Measurements from ENCODE around the gene PRSS2.

PRSS2 gene

DNA sequence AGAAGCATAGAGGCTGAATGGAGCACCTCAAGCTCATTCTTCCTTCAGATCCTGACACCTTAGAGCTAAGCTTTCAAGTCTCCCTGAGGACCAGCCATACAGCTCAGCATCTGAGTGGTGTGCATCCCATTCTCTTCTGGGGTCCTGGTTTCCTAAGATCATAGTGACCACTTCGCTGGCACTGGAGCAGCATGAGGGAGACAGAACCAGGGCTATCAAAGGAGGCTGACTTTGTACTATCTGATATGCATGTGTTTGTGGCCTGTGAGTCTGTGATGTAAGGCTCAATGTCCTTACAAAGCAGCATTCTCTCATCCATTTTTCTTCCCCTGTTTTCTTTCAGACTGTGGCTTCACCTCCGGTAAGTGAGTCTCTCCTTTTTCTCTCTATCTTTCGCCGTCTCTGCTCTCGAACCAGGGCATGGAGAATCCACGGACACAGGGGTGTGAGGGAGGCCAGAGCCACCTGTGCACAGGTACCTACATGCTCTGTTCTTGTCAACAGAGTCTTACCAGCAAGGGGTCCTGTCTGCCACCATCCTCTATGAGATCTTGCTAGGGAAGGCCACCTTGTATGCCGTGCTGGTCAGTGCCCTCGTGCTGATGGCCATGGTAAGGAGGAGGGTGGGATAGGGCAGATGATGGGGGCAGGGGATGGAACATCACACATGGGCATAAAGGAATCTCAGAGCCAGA is 31.0 kb downstream of the PRSS2 start:
- 0 out of 2 replicates have a peak, but pooled peaks cover 1% of the 10 kb centered on the region for H3K4me1 ChIP-seq (ENCODE audit: control insufficient read depth, insufficient read depth, low read length)

DNA sequence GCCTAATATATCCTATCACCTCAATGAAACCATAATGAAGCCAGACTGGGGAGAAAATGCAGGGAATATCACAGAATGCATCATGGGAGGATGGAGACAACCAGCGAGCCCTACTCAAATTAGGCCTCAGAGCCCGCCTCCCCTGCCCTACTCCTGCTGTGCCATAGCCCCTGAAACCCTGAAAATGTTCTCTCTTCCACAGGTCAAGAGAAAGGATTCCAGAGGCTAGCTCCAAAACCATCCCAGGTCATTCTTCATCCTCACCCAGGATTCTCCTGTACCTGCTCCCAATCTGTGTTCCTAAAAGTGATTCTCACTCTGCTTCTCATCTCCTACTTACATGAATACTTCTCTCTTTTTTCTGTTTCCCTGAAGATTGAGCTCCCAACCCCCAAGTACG is 31.5 kb downstream of the PRSS2 start:
- peaks cover 16% of the 10 kb centered on the region; the same call in 1 of the 2 replicates for H3K27me3 ChIP-seq (ENCODE audit: control insufficient read depth, insufficient read depth, low read length)
- H3K4me1 ChIP-seq (ENCODE audit: control insufficient read depth, insufficient read depth, low read length): 0 out of 2 replicates have a peak, but pooled peaks cover 1% of the 10 kb centered on the region
- H3K4me3 ChIP-seq (ENCODE audit: low read length): no peak overlapping the region
- WGBS (ENCODE audit: insufficient coverage, insufficient read length): no CpG with 5 or more reads among the region's 3 CpGs
- DNase-seq (ENCODE audit: low read depth, low spot score): no peak
- H3K36me3 ChIP-seq (ENCODE audit: control insufficient read depth, insufficient read depth, low read length): no peaks in the 10 kb centered on the region
- no peaks in the 10 kb centered on the region for H3K9me3 ChIP-seq (ENCODE audit: control insufficient read depth, insufficient read depth, low read length)
- H3K27ac ChIP-seq (ENCODE audit: low read length): no peak overlapping the region

More for the DNA sequence above, 31.0 kb downstream of the PRSS2 start:
- Histone ChIP-seq H3K9me3 (ENCODE audit: control insufficient read depth, insufficient read depth, low read length) (no peaks in the 10 kb centered on the region), H3K36me3 (ENCODE audit: control insufficient read depth, insufficient read depth, low read length) (no peaks in the 10 kb centered on the region), H3K27ac (ENCODE audit: low read length) (no peak overlapping the region), H3K4me3 (ENCODE audit: low read length) (no peak overlapping the region), H3K27me3 (ENCODE audit: control insufficient read depth, insufficient read depth, low read length) (peaks cover 16% of the 10 kb centered on the region; the same call in 1 of the 2 replicates)
- no peak for DNase-seq (ENCODE audit: low read depth, low spot score)
- no CpG with 5 or more reads among the region's 8 CpGs for WGBS (ENCODE audit: insufficient coverage, insufficient read length)

DNA sequence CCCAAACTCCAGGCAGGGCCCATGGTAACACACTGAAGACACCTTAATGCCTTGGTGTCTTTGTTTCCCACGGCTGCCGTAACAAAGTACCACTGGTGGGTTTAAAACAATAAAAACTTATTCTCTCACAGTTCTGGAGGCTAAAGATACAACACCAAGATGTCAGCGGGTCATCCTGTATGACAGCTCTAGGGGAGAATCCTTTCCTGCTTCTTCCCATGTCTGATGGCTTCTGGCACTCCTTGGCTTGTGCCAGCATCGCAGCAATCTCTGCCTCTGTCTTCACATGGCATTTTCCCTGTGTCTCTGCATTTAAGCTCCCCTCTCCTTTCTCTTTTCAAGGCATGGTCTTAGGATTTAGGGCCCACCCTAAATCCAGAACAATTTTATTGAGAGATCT is 33.1 kb downstream of the PRSS2 start:
- Histone ChIP-seq H3K9me3 (ENCODE audit: control insufficient read depth, insufficient read depth, low read length) (no peaks in the 10 kb centered on the region), H3K36me3 (ENCODE audit: control insufficient read depth, insufficient read depth, low read length) (no peaks in the 10 kb centered on the region), H3K27me3 (ENCODE audit: control insufficient read depth, insufficient read depth, low read length) (peaks cover 2% of the 10 kb centered on the region; the same call in 1 of the 2 replicates), H3K4me1 (ENCODE audit: control insufficient read depth, insufficient read depth, low read length) (0 out of 2 replicates have a peak, but pooled peaks cover 1% of the 10 kb centered on the region), H3K4me3 (ENCODE audit: low read length) (no peak overlapping the region), H3K27ac (ENCODE audit: low read length) (no peak overlapping the region)
- WGBS (ENCODE audit: insufficient coverage, insufficient read length): no CpG with 5 or more reads among the region's 4 CpGs
- no peak for DNase-seq (ENCODE audit: low read depth, low spot score)

DNA sequence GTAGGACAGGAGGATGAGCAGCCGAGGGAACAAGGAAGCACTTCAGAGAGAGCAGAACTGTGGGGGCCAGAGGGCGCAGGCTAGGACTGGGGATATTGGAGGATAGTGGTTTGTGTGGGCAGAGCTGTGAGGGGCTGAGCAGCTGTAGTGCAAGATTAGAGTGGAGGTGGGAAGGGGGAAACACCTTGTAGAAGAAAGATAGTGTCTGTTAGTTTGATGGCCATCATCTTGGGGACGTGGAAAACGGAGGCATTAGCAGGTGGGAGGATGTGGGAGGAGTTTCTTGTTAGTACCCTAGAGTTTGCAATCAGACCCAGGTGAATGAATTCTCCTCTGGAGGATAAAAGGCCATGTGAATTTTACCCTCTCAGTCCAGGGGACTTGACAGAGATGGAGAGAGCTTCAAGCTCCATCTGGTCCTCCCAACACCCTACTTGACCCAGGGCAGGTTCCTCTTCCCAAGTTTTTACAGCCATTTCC is 34.0 kb downstream of the PRSS2 start:
- DNase-seq (ENCODE audit: low read depth, low spot score): no peak
- Histone ChIP-seq H3K4me1 (ENCODE audit: control insufficient read depth, insufficient read depth, low read length) (0 out of 2 replicates have a peak, but pooled peaks cover 1% of the 10 kb centered on the region), H3K9me3 (ENCODE audit: control insufficient read depth, insufficient read depth, low read length) (no peaks in the 10 kb centered on the region), H3K27ac (ENCODE audit: low read length) (no peak overlapping the region), H3K27me3 (ENCODE audit: control insufficient read depth, insufficient read depth, low read length) (no peaks in the 10 kb centered on the region), H3K4me3 (ENCODE audit: low read length) (no peak overlapping the region), H3K36me3 (ENCODE audit: control insufficient read depth, insufficient read depth, low read length) (no peaks in the 10 kb centered on the region)
- no CpG with 5 or more reads among the region's 4 CpGs for WGBS (ENCODE audit: insufficient coverage, insufficient read length)

DNA sequence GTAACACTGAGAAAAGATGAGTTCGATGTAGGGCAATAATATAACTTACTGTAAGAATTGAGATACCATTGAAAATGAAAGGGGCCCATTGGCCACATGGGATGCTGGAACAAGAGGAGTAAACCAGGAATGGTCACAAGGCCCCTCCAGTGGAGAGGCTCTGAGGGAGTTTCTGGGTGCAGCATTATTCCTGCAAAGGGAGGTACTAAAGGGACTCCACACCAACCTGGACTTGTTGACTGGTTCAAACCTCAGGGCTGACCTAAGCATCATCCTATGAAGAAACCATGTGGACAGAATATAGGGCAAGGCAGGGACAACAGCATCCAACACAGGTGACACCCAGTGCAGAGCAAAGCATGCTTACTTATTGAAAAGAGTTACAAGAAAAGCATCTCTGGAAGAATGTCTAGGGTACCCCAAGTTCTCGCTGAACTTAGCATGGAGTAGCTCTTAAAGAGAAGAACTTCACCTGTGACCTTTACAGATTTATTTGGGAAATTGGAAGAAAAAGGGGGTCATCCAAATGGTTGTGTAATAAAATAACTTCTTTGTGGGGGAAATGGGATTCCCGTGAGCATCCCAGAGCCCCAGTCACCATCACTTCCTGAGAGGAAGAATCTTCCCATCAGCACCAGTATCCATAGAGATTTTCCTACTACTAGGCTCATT is 34.7 kb downstream of the PRSS2 start:
- no CpG with 5 or more reads among the region's 3 CpGs for WGBS (ENCODE audit: insufficient coverage, insufficient read length)
- no peaks in the 10 kb centered on the region for H3K9me3 ChIP-seq (ENCODE audit: control insufficient read depth, insufficient read depth, low read length)
- H3K4me1 ChIP-seq (ENCODE audit: control insufficient read depth, insufficient read depth, low read length): 0 out of 2 replicates have a peak, but pooled peaks cover 1% of the 10 kb centered on the region
- H3K4me3 ChIP-seq (ENCODE audit: low read length): no peak overlapping the region
- DNase-seq (ENCODE audit: low read depth, low spot score): no peak
- no peaks in the 10 kb centered on the region for H3K36me3 ChIP-seq (ENCODE audit: control insufficient read depth, insufficient read depth, low read length)
- H3K27me3 ChIP-seq (ENCODE audit: control insufficient read depth, insufficient read depth, low read length): no peaks in the 10 kb centered on the region
- H3K27ac ChIP-seq (ENCODE audit: low read length): no peak overlapping the region

DNA sequence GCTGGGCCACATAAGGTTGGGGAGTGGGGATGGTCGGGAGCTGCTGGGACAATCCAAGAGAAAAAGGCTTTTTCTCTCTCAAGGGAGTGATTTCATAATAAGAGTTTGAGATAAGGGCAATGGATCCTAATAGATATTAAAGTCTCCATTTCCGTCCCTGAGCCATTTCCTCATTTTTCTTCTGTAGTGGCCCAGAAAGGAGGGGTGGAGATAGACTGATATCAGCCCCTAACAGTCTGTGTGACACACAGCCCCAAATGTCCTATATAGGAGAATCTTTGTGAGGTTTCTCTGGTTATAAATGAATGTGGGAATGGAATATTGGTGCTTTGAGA is 35.2 kb downstream of the PRSS2 start:
- Histone ChIP-seq H3K27me3 (ENCODE audit: control insufficient read depth, insufficient read depth, low read length) (no peaks in the 10 kb centered on the region), H3K4me1 (ENCODE audit: control insufficient read depth, insufficient read depth, low read length) (0 out of 2 replicates have a peak, but pooled peaks cover 1% of the 10 kb centered on the region), H3K36me3 (ENCODE audit: control insufficient read depth, insufficient read depth, low read length) (no peaks in the 10 kb centered on the region), H3K27ac (ENCODE audit: low read length) (no peak overlapping the region), H3K9me3 (ENCODE audit: control insufficient read depth, insufficient read depth, low read length) (no peaks in the 10 kb centered on the region), H3K4me3 (ENCODE audit: low read length) (no peak overlapping the region)
- DNase-seq (ENCODE audit: low read depth, low spot score): no peak
- no CpG with 5 or more reads among the region's 2 CpGs for WGBS (ENCODE audit: insufficient coverage, insufficient read length)

DNA sequence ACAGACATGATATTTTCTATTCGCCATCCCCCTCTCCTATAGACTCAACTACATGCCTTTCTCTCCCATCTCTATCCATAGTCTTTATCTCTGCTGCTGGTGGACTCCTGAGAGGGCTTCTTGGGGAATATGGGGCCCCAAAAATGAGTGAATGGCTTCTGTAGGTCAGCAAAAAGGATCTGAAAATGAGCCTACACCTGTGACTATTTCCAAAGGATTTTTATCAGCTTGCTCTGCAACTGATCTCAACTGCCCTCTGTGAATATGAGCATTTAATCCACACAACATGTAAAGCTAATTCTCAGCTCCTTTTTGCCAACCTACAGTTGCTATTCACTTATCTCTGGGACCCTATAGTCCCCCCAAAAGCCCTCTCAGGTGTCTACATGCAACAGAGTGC is 36.2 kb downstream of the PRSS2 start:
- Histone ChIP-seq H3K4me3 (ENCODE audit: low read length) (no peak overlapping the region), H3K4me1 (ENCODE audit: control insufficient read depth, insufficient read depth, low read length) (0 out of 2 replicates have a peak, but pooled peaks cover 1% of the 10 kb centered on the region), H3K27me3 (ENCODE audit: control insufficient read depth, insufficient read depth, low read length) (no peaks in the 10 kb centered on the region), H3K27ac (ENCODE audit: low read length) (no peak overlapping the region), H3K9me3 (ENCODE audit: control insufficient read depth, insufficient read depth, low read length) (no peaks in the 10 kb centered on the region), H3K36me3 (ENCODE audit: control insufficient read depth, insufficient read depth, low read length) (no peaks in the 10 kb centered on the region)
- WGBS (ENCODE audit: insufficient coverage, insufficient read length): no CpG with 5 or more reads among the region's 1 CpG
- DNase-seq (ENCODE audit: low read depth, low spot score): no peak

DNA sequence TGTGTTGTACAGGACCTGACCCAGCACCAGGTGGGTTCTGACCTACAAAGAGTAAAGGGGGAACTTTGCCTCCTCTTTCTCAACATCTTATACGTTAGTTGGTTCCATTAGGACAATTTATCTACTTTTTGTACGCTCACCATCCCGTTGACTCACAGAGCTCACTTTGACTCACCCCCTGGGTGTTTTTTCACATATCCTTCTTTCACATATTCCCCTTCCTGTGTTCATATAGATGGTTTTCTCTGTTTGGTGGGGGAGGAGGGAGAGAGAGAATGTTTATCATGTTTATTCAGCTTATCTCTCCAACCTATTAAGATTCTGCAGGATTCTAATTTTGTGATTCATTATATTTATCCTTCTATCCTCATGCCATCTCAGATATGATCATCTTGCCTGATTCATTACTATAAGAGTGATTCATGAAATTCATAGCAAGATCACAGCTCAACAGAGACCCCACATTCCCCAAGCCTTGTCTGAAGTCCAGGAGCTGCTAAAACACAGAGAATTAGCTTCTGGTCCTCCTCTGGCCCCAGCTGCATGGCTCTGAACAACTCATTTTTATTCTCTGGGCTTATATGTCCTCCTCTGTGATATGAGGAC is 37.2 kb downstream of the PRSS2 start:
- peaks cover 7% of the 10 kb centered on the region for H3K4me1 ChIP-seq (ENCODE audit: control insufficient read depth, insufficient read depth, low read length)
- no peak for DNase-seq (ENCODE audit: low read depth, low spot score)
- no peaks in the 10 kb centered on the region for H3K27me3 ChIP-seq (ENCODE audit: control insufficient read depth, insufficient read depth, low read length)
- WGBS (ENCODE audit: insufficient coverage, insufficient read length): no CpG with 5 or more reads among the region's 3 CpGs
- no peaks in the 10 kb centered on the region for H3K36me3 ChIP-seq (ENCODE audit: control insufficient read depth, insufficient read depth, low read length)
- no peak overlapping the region for H3K27ac ChIP-seq (ENCODE audit: low read length)
- no peak overlapping the region for H3K4me3 ChIP-seq (ENCODE audit: low read length)
- no peaks in the 10 kb centered on the region for H3K9me3 ChIP-seq (ENCODE audit: control insufficient read depth, insufficient read depth, low read length)

DNA sequence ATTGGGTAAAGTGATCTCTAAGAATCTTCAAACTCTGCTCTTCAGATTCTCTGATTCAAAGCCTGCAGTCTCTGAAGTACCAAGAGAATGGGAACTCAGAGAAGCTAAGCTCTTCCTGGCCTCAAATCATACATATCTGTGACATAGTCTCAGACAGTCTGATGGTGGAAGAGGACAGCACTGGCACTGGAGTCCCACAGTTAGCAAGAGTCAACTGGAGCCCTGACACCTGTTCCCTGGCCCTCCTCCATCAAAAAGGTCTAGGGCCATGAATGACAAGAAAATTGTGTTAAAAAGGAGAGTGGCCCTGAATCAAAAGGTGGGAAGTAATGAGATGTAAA is 37.7 kb downstream of the PRSS2 start:
- H3K27ac ChIP-seq (ENCODE audit: low read length): no peak overlapping the region
- peaks cover 9% of the 10 kb centered on the region for H3K4me1 ChIP-seq (ENCODE audit: control insufficient read depth, insufficient read depth, low read length)
- DNase-seq (ENCODE audit: low read depth, low spot score): no peak
- H3K4me3 ChIP-seq (ENCODE audit: low read length): no peak overlapping the region
- no peaks in the 10 kb centered on the region for H3K36me3 ChIP-seq (ENCODE audit: control insufficient read depth, insufficient read depth, low read length)
- no peaks in the 10 kb centered on the region for H3K9me3 ChIP-seq (ENCODE audit: control insufficient read depth, insufficient read depth, low read length)
- no peaks in the 10 kb centered on the region for H3K27me3 ChIP-seq (ENCODE audit: control insufficient read depth, insufficient read depth, low read length)

DNA sequence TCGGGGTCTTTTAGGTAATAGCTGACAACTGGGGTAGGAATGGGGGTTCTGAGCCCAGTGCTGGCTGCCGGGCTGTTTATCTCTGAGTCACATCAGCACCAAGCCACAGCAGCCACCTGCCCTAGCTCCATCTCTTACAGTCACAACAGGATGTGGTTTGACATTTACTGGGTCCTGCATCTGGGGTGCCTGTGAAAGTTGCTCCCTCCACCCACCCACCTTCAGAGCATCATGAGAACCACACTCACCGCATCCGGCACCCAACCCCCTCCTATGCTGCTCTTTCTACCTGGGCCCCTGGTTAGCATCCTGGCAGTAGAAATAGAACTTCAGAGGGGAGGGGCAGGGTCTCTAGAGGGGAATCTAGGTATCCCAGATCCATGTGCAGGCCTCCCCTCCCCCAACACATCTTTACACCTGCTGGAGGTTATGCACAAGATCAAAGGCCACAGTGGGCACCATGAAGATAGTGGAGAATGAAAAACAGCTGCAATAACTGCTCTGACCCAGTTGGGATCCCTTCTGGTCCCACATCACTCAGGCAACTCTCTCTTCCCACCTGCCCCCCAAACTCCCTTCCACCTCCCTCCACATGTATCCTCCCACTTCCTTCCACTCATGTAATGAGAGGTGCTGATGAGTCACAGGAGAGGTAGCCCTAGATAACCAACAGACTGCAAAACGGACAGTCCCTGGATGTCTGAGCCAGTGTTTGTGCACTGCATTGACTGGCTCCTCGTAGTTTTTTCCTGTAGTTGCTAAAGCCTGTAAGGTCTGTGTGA is 38.2 kb downstream of the PRSS2 start:
- H3K27me3 ChIP-seq (ENCODE audit: control insufficient read depth, insufficient read depth, low read length): no peaks in the 10 kb centered on the region
- no peaks in the 10 kb centered on the region for H3K9me3 ChIP-seq (ENCODE audit: control insufficient read depth, insufficient read depth, low read length)
- WGBS (ENCODE audit: insufficient coverage, insufficient read length): no CpG with 5 or more reads among the region's 6 CpGs
- no peak overlapping the region for H3K4me3 ChIP-seq (ENCODE audit: low read length)
- H3K36me3 ChIP-seq (ENCODE audit: control insufficient read depth, insufficient read depth, low read length): no peaks in the 10 kb centered on the region
- DNase-seq (ENCODE audit: low read depth, low spot score): no peak
- no peak overlapping the region for H3K27ac ChIP-seq (ENCODE audit: low read length)
- H3K4me1 ChIP-seq (ENCODE audit: control insufficient read depth, insufficient read depth, low read length): peaks cover 9% of the 10 kb centered on the region
